H1 (cell line): ENCODE measurements around the gene GRK6. TPM values are rescaled to one million over a fixed set of nuclear protein-coding genes. Genes with fewer than 3 reads are reported as not detected.

Experiments
- CTCF ChIA-PET: fragments of 300-600 bp; sonication (Branson Sonifier 250); formaldehyde crosslinking; loops from one replicate; lab custom pipeline; 2021; ENCODE audit not compliant: partially characterized antibody; lab: Charles Lee
- POLR2A ChIA-PET: fragments of 300-600 bp; sonication (Branson Sonifier 250); formaldehyde crosslinking; loops from one replicate; lab custom pipeline; 2021; ENCODE audit warnings: inconsistent platforms; ENCODE audit not compliant: partially characterized antibody; lab: Charles Lee
- DNase-seq, 2 experiments: peaks; one replicate each; pipeline versions ENCODE4 v3.0.0 to v3.0.0-alpha.2; 2010 to 2022; ENCODE audit warnings: low spot score in 2 of 2, low read depth in 1 of 2, mixed read lengths in 1 of 2
- FAIRE-seq: peaks from 2 replicates; lab custom pipeline; 2011; peaks lifted over from hg19 to GRCh38; lab: Jason Lieb, UNC
- H2AFZ ChIP-seq: 2 replicates; pipeline ENCODE4 v1.8.1; 2012; ENCODE audit warnings: low read length, inconsistent platforms
- H2AK5ac ChIP-seq: 2 replicates; pipeline ENCODE4 v1.6.1; 2013; ENCODE audit warnings: low read depth, low read length
- H2BK120ac ChIP-seq: replicated peaks from 2 replicates; pipeline ENCODE3; 2013; ENCODE audit warnings: low read depth, low read length, inconsistent platforms
- H2BK12ac ChIP-seq: 2 replicates; pipeline ENCODE4 v1.6.1; 2013; ENCODE audit warnings: low read depth, low read length
- H2BK15ac ChIP-seq: 2 replicates; pipeline ENCODE4 v1.6.1; 2013; ENCODE audit warnings: low read length
- H2BK20ac ChIP-seq: 2 replicates; pipeline ENCODE4 v1.6.1; 2013; ENCODE audit warnings: low read length
- H2BK5ac ChIP-seq: 2 replicates; pipeline ENCODE4 v1.6.1; 2013; ENCODE audit warnings: low read depth, low read length
- H3K14ac ChIP-seq: 2 replicates; pipeline ENCODE4 v1.6.1; 2013; ENCODE audit warnings: inconsistent platforms; ENCODE audit not compliant: insufficient read length
- H3K18ac ChIP-seq: 2 replicates; pipeline ENCODE4 v1.6.1; 2013; ENCODE audit warnings: low read length; ENCODE audit errors: extremely low read depth
- H3K23ac ChIP-seq: 2 replicates; pipeline ENCODE4 v1.6.1; 2013; ENCODE audit warnings: inconsistent platforms; ENCODE audit not compliant: insufficient read length
- H3K23me2 ChIP-seq: 2 replicates; pipeline ENCODE4 v1.6.1; 2013; ENCODE audit warnings: low read depth, low read length
- H3K27ac ChIP-seq: 2 replicates; pipeline ENCODE4 v1.6.1; 2011; ENCODE audit warnings: low read depth, low read length, inconsistent platforms
- H3K27me3 ChIP-seq, 4 experiments: replicated peaks in 1 of 4; 1 replicate in 1 of 4; 2 replicates in 3 of 4; pipeline versions ENCODE4 v1.6.1 to v1.8.1; 2011 to 2013; ENCODE audit warnings: low read length in 3 of 4, mild to moderate bottlenecking in 3 of 4, inconsistent platforms in 2 of 4, mixed read lengths in 2 of 4, moderate library complexity in 1 of 4; ENCODE audit not compliant: control insufficient read depth in 3 of 4, insufficient read depth in 3 of 4; ENCODE audit errors: extremely low read depth in 1 of 4
- H3K36me3 ChIP-seq, 4 experiments: 2 replicates each; pipeline versions ENCODE4 v1.6.1 to v1.8.1; 2011 to 2013; ENCODE audit warnings: mild to moderate bottlenecking in 4 of 4, low read length in 3 of 4, moderate library complexity in 2 of 4, control low read depth in 1 of 4, inconsistent platforms in 1 of 4; ENCODE audit not compliant: insufficient read depth in 4 of 4, control insufficient read depth in 2 of 4
- H3K4ac ChIP-seq: replicated peaks from 2 replicates; pipeline ENCODE3; 2013; ENCODE audit warnings: low read length, low read depth, mixed read lengths, inconsistent platforms; ENCODE audit not compliant: insufficient read length
- H3K4me1 ChIP-seq, 4 experiments: replicated peaks in 1 of 4; 1 replicate in 1 of 4; 2 replicates in 3 of 4; pipeline versions ENCODE4 v1.6.1 to v1.8.1; 2011 to 2013; ENCODE audit warnings: low read length in 3 of 4, inconsistent platforms in 2 of 4, mixed read lengths in 1 of 4; ENCODE audit not compliant: insufficient read depth in 4 of 4, control insufficient read depth in 3 of 4
- H3K4me2 ChIP-seq, 2 experiments: 2 replicates each; pipeline versions ENCODE4 v1.6.1 to v1.8.1; 2011 to 2013; ENCODE audit warnings: low read depth in 2 of 2, low read length in 2 of 2, control low read depth in 1 of 2, inconsistent platforms in 1 of 2, mild to moderate bottlenecking in 1 of 2; ENCODE audit not compliant: insufficient read depth in 1 of 2
- H3K4me3 ChIP-seq, 4 experiments: fragments of 200-600, 300-600 bp in 1 of 4; sonication (generic), shearing (Covaris generic), sonication (Bioruptor Twin) in 1 of 4; 2 replicates each; pipeline versions ENCODE4 v1.5.1 to v1.8.1; 2011 to 2016; ENCODE audit warnings: low read length in 4 of 4, low read depth in 3 of 4, control low read depth in 2 of 4, inconsistent platforms in 2 of 4, mild to moderate bottlenecking in 2 of 4, mixed read lengths in 1 of 4, moderate library complexity in 1 of 4; ENCODE audit not compliant: insufficient read depth in 2 of 4; ENCODE audit errors: extremely low read depth in 1 of 4
- H3K56ac ChIP-seq: replicated peaks from 2 replicates; pipeline ENCODE3; 2013; ENCODE audit warnings: low read depth, mild to moderate bottlenecking, mixed read lengths, low read length, inconsistent platforms; ENCODE audit not compliant: insufficient read length
- H3K79me1 ChIP-seq: 2 replicates; pipeline ENCODE4 v1.6.1; 2013; ENCODE audit warnings: low read depth, low read length, control low read depth
- H3K79me2 ChIP-seq, 2 experiments: 2 replicates each; pipeline versions ENCODE4 v1.6.1 to v1.8.1; 2012 to 2013; ENCODE audit warnings: low read length in 2 of 2, mild to moderate bottlenecking in 2 of 2, inconsistent platforms in 1 of 2; ENCODE audit not compliant: insufficient read depth in 2 of 2, control insufficient read depth in 1 of 2
- H3K9ac ChIP-seq, 4 experiments: replicated peaks in 1 of 4; 1 replicate in 1 of 4; 2 replicates in 3 of 4; pipeline versions ENCODE4 v1.6.1 to v1.8.1; 2011 to 2013; ENCODE audit warnings: low read depth in 3 of 4, low read length in 3 of 4, control low read depth in 2 of 4, mild to moderate bottlenecking in 2 of 4, moderate library complexity in 2 of 4, inconsistent platforms in 1 of 4; ENCODE audit errors: extremely low read depth in 1 of 4
- H3K9me3 ChIP-seq, 2 experiments: 2 replicates each; pipeline versions ENCODE4 v1.6.1 to v1.8.1; 2012 to 2013; ENCODE audit warnings: mild to moderate bottlenecking in 2 of 2, moderate library complexity in 2 of 2, control low read depth in 1 of 2, inconsistent platforms in 1 of 2, low read depth in 1 of 2, low read length in 1 of 2, mixed read lengths in 1 of 2; ENCODE audit not compliant: insufficient read depth in 2 of 2
- H4K20me1 ChIP-seq, 2 experiments: replicated peaks in 1 of 2; 2 replicates each; pipeline versions ENCODE3 to v1.8.1; 2011 to 2013; ENCODE audit warnings: inconsistent platforms in 2 of 2, low read length in 2 of 2, mild to moderate bottlenecking in 1 of 2; ENCODE audit not compliant: insufficient read depth in 2 of 2, control insufficient read depth in 1 of 2
- H4K5ac ChIP-seq: 2 replicates; pipeline ENCODE4 v1.6.1; 2013; ENCODE audit warnings: low read length, low read depth, mixed read lengths, inconsistent platforms; ENCODE audit not compliant: insufficient read length
- H4K8ac ChIP-seq: 2 replicates; pipeline ENCODE4 v1.8.0; 2013; ENCODE audit warnings: mild to moderate bottlenecking, moderate library complexity, low read length, inconsistent platforms; ENCODE audit not compliant: insufficient read depth; ENCODE audit errors: extremely low read depth
- H4K91ac ChIP-seq: replicated peaks from 2 replicates; pipeline ENCODE3; 2013; ENCODE audit warnings: low read length, mixed read lengths, inconsistent platforms; ENCODE audit not compliant: insufficient read length
- KDM1A ChIP-seq: fragments of 200-600, 300-600 bp; sonication (generic); IDR thresholded peaks from 2 replicates; pipeline ENCODE4 v1.7.1; 2016; ENCODE audit warnings: mild to moderate bottlenecking, low read length, borderline replicate concordance
- KDM4A ChIP-seq: IDR thresholded peaks from one replicate; pipeline ENCODE4 v1.7.1; 2012; ENCODE audit warnings: low read depth, mild to moderate bottlenecking, moderate library complexity, low read length, inconsistent platforms; ENCODE audit not compliant: severe bottlenecking
- POLR2AphosphoS5 ChIP-seq: IDR thresholded peaks from 2 replicates; pipeline ENCODE4 v1.6.1; 2011; ENCODE audit warnings: low read depth, low read length
- TEAD4 ChIP-seq: IDR thresholded peaks from 2 replicates; pipeline ENCODE4 v1.6.1; 2012; ENCODE audit warnings: low read depth, low read length, inconsistent platforms, mixed read lengths
- WGBS, 2 experiments: shearing (Covaris generic) in 1 of 2; methylation state at CpG; one replicate each; pipeline versions ENCODE4 v1.1.6 to v1.1.7; 2013 to 2015; ENCODE audit warnings: low lambda C conversion rate in 2 of 2, mixed read lengths in 2 of 2, inconsistent platforms in 1 of 2, low coverage in 1 of 2, missing lambda C conversion rate in 1 of 2; ENCODE audit not compliant: insufficient replicate concordance in 2 of 2, insufficient coverage in 1 of 2, insufficient read length in 1 of 2; ENCODE audit errors: extremely low coverage in 1 of 2, missing lambda C conversion rate in 1 of 2; 5-methylcytosine and 5-hydroxymethylcytosine counted together
- polyA plus RNA-seq, 7 experiments: library from polyadenylated mRNA; depleted of rRNA in 3 of 7; stranded (reverse) in 5 of 7; unstranded in 2 of 7; fragments of >200 nt in 5 of 7; fragments of 200-250 nt in 2 of 7; gene quantifications; 1 replicate in 5 of 7; 2 replicates in 1 of 7; 4 replicates in 1 of 7; pipeline versions ENCODE4 v1.2.1 to v1.2.3, GENCODE V29; 2011 to 2013; ENCODE audit warnings: missing spikeins in 2 of 7, mixed read lengths in 2 of 7
- total RNA-seq: library from RNA; stranded (reverse); fragmentation: NEBNext Ultra II Directional; extraction: Animal tissue kit (Norgen Biotek cat#: 25700); gene quantifications from 2 replicates; pipeline ENCODE4 v1.2.1, GENCODE V29; 2021

GRK6 gene
- total and polyA plus RNA-seq, 2 of the 8 experiments (the other 6 are each of a cell fraction or from before 2014, with no cell fraction given) = 31.8 to 57.8 TPM

GRCh38 chr5:177483042-177483441 lies 56.6 kb downstream of the GRK6 start:
- CTCF ChIA-PET = interaction anchor here (10.4 kb wide), 1 partner anchor 9 kb away, joined by 162 read pairs; the partner anchor contains the start of gene PDLIM7
- POLR2A ChIA-PET = interaction anchor here (0.8 to 67.5 kb wide), 3 partner anchors 3 to 33 kb away, joined by 4 to 3349 read pairs (median 3349); partner anchors contain the start of genes DBN1, DOK3, PDLIM7 and PRR7

More at GRCh38 chr5:177483042-177483441, 56.6 kb downstream of the GRK6 start:
- Histone ChIP-seq H3K9ac (no peak overlapping the region), H3K14ac (no peak overlapping the region), H3K9me3 (no peaks in the 10 kb centered on the region), H3K4ac (no peak overlapping the region), H3K79me1 (peaks cover 2% of the 10 kb centered on the region; the same call in 1 of the 2 replicates), H2BK5ac (no peak overlapping the region), H3K4me1 (no peaks in the 10 kb centered on the region; a peak in 1 of 7 replicates), H4K5ac (no peak overlapping the region), H2AFZ (no peak overlapping the region), H2BK120ac (no peak overlapping the region), H3K27me3 (no peaks in the 10 kb centered on the region), H3K4me2 (no peak overlapping the region), H2BK20ac (no peak overlapping the region), H2BK15ac (no peak overlapping the region), H2AK5ac (no peak overlapping the region), H3K36me3 (peaks cover 10 to 38% (median 20%) of the 10 kb centered on the region in 4 experiments), H3K23me2 (no peaks in the 10 kb centered on the region), H4K91ac (no peak overlapping the region), H3K27ac (no peak overlapping the region), H3K4me3 (no peak overlapping the region), H3K18ac (no peak overlapping the region), H4K20me1 (peaks cover 5 to 11% of the 10 kb centered on the region in 2 experiments), H2BK12ac (no peak overlapping the region), H3K23ac (no peak overlapping the region), H4K8ac (no peak overlapping the region), H3K79me2 (no peaks in the 10 kb centered on the region), H3K56ac (no peak overlapping the region)
- no peak for TF ChIP-seq KDM1A
- TF ChIP-seq KDM4A = no peak
- 0 out of 2 replicates have a peak, but pooled peaks have one; percentile 36 for TF ChIP-seq POLR2AphosphoS5
- no peak for TF ChIP-seq TEAD4
- FAIRE-seq (no peak), DNase-seq (no peak)
- 93% methylated on average over 9 of the region's 9 CpGs; no CpG with 5 or more reads in 1 of the 2 experiments for WGBS, 2 experiments
